Cardiac fibroblast (primary cell): ENCODE measurements around the gene ARHGAP26.
"Not testable (repeated sequence)": the region's sequence is repeated elsewhere in the genome, so short reads cannot be mapped to it uniquely, and the experiment has no call there.

Experiments
- DNase-seq, 2 donors: peaks; one replicate each; pipeline versions ENCODE4 v3.0.0 to v3.0.0-alpha.2; 2010; ENCODE audit warnings: low read depth in 2 of 2
- H3K4me3 ChIP-seq, 2 donors: replicated peaks in 1 of 2; 1 replicate in 1 of 2; 2 replicates in 1 of 2; pipeline ENCODE4 v1.5.1; 2011; ENCODE audit warnings: low read depth in 2 of 2, low read length in 2 of 2, mild to moderate bottlenecking in 2 of 2, moderate library complexity in 1 of 2
- TF ChIP-seq, protein P1 (sequence below): IDR thresholded peaks from one replicate; pipeline ENCODE4 v1.5.1; 2011; ENCODE audit warnings: low read depth, mild to moderate bottlenecking, low read length, inconsistent platforms

ARHGAP26 gene

DNA sequence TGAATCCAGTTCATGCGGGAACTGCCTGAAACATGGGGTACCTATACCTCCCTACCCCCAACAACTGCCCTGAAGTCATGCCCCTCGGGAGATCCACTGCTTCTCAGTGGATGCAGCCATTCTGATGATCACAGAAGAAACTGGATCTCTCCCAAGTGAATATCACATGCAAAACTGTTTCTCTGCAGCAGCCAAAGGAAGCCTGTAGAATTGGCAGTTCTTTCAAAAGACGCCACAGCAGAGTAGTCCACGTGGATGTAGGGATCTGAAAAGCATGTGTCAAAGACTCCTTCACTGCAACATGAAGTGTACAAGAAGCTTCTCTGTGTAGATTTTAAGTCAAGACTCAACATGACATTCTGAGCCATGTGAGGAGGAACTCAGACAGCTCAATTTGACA is 346.6 kb downstream of the ARHGAP26 start:
- DNase-seq: no peak
- TF ChIP-seq, protein P1, sequence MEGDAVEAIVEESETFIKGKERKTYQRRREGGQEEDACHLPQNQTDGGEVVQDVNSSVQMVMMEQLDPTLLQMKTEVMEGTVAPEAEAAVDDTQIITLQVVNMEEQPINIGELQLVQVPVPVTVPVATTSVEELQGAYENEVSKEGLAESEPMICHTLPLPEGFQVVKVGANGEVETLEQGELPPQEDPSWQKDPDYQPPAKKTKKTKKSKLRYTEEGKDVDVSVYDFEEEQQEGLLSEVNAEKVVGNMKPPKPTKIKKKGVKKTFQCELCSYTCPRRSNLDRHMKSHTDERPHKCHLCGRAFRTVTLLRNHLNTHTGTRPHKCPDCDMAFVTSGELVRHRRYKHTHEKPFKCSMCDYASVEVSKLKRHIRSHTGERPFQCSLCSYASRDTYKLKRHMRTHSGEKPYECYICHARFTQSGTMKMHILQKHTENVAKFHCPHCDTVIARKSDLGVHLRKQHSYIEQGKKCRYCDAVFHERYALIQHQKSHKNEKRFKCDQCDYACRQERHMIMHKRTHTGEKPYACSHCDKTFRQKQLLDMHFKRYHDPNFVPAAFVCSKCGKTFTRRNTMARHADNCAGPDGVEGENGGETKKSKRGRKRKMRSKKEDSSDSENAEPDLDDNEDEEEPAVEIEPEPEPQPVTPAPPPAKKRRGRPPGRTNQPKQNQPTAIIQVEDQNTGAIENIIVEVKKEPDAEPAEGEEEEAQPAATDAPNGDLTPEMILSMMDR: no peak
- no peak overlapping the region for H3K4me3 ChIP-seq

DNA sequence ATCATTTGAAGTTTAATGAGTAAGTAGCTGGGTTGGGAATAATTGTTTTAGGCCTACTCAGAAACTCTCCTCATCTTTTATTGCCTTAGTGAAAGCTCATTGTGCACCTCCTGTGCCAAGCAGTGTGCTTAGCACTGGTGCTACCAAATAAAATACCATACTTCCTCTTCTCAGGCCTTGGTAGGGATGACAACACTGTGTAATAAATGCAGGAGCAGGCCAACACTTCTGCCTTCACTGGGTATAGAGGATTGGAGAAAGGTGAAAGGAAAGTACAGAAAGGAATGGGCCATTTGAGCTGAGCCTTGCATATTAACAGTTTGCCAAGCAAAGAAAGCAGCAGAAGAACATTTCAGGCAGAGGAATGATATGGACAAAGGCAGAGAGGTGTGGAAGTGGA is 347.6 kb downstream of the ARHGAP26 start:
- TF ChIP-seq, protein P1: no peak
- no peak overlapping the region for H3K4me3 ChIP-seq
- no peak for DNase-seq

DNA sequence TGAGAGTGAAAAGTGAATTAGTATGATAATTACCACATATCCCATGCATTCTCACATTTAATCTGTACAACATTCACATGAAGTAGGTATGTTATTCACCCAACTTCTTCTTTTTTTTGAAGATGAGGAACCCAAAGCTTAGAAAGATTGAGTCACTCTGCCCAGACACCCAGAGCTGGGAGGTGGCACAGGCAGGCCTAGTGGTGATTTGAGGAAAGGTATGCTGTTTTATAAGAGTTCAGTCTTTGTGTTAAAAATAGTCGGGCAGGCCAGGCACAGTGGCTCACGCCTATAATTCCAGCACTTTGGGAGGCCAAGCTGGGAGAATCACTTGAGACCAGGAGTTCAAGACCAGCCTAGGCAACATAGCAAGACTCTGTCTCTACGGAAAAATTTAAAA is 348.0 kb downstream of the ARHGAP26 start:
- TF ChIP-seq, protein P1: no peak
- H3K4me3 ChIP-seq: no peak overlapping the region
- DNase-seq: no peak

DNA sequence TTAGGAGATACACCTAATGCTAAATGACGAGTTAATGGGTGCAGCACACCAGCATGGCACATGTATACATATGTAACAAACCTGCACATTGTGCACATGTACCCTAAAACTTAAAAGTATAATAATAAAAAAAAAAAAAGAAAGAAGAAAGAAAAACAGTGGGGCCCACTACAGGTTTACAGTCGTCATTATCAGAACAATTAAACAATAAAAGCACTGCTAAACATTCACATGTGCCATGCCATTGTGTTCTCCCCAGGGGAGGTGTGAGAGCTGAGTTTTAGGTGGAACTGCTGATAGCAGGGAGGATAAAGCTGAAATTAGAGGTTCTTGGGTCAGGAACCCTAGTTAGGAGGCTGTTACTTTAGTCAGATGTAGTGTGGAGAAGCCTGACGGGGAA is 348.6 kb downstream of the ARHGAP26 start:
- DNase-seq, H3K4me3 ChIP-seq: not testable (repeated sequence)

DNA sequence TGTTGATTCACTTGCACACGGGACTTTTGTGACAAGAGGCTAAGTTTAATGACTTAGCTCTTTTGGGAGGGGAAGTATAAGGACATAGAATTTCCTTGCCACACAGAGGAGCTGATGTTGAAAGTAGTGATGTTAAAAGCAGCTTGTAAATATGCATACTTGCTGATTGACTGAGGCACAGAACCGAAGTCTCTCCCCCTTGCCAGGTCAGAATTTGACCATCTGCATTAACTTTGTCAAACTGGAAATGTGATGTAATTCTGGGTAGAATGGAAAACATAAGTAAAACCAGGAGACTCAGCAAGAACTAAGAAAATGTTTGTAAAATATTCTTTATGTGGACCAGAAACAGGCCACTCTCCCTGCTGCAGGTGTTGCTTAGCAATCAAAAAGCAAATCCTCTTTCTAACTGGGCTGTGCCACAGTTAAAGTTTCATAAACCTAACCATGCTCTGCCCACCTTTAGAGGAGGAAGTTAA is 349.2 kb downstream of the ARHGAP26 start:
- no peak overlapping the region for H3K4me3 ChIP-seq
- no peak for DNase-seq

DNA sequence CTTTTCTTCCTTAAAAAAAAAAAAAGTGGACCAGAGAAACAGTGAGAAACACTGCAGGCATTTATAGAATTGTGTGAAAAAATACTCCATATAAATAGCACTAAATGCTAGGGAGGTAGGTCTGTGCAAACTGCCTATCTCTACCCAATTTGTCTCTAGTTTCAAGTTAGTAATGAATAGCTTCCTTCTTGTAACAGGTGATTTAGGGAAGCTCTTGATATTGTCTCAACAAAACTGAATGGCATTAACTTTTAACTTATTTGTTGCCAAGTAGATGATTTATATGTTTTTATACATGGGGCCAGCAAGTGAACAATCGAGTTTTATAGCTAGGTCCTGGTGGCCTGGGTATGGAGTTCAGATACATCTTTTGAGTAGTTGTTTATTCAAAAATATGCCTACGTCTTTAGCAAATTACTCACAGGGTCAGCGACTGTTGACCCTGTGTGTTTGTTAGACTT is 349.7 kb downstream of the ARHGAP26 start:
- no peak overlapping the region for H3K4me3 ChIP-seq
- TF ChIP-seq, protein P1: no peak
- DNase-seq: no peak

More for the DNA sequence above, 349.2 kb downstream of the ARHGAP26 start:
- TF ChIP-seq, protein P1: no peak

DNA sequence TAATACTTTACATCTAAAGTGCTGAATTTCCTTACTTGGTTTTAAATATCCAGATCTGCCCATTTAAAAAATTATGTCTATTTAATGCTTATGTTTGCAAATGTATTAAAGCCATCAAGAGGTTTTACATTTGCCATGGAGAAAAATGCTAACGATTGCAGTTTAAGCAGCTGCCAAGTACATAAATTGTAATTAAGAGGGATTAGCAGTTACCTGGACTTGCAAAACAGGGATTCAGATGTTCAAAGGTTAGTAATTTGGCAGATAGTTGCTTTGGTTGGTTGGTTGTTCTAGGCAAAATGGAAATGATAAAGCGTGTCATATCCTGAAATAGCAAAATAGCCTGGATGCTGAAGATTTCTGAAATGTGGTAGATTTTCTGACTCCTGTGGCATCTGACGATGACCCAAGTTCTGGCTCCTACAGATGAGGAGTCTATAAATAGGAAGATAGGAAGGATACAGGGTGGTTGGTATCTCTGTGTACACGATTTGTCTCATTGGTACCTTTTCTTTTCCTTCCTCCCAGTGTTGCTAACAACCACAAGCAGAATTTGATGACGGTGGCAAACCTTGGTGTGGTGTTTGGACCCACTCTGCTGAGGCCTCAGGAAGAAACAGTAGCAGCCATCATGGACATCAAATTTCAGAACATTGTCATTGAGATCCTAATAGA is 350.4 kb downstream of the ARHGAP26 start:
- no peak overlapping the region for H3K4me3 ChIP-seq
- TF ChIP-seq, protein P1: no peak
- DNase-seq: no peak
